ENCODE data around the gene CD109.

CD109 gene

GRCh38 chr6:73656531-73657145 is 39.4 kb upstream of the CD109 start:
- TF ChIP-seq CTCF (IDR thresholded peaks at IDR 0.05; ENCODE audit: borderline replicate concordance, insufficient read depth, low read depth, low read length), result no peak
- H3K4me3 ChIP-seq (ENCODE audit: low read depth, low read length), result no peak overlapping the region

- H3K4me3 ChIP-seq (ENCODE audit: low read depth, low read length), result no peak overlapping the region
- no peak for TF ChIP-seq CTCF (IDR thresholded peaks at IDR 0.05; ENCODE audit: borderline replicate concordance, insufficient read depth, low read depth, low read length)
These were observed 38.8 kb upstream of the CD109 start for GRCh38 chr6:73657201-73657600.

GRCh38 chr6:73664701-73665100 is 31.3 kb upstream of the CD109 start:
- no peak overlapping the region for H3K4me3 ChIP-seq (ENCODE audit: low read depth, low read length)
- TF ChIP-seq CTCF (IDR thresholded peaks at IDR 0.05; ENCODE audit: borderline replicate concordance, insufficient read depth, low read depth, low read length), result no peak

- H3K4me3 ChIP-seq (ENCODE audit: low read depth, low read length), result no peak overlapping the region
- TF ChIP-seq CTCF (IDR thresholded peaks at IDR 0.05; ENCODE audit: borderline replicate concordance, insufficient read depth, low read depth, low read length), result no peak
These were observed 30.2 kb upstream of the CD109 start for GRCh38 chr6:73665686-73666319.

- no peak for TF ChIP-seq CTCF (IDR thresholded peaks at IDR 0.05; ENCODE audit: borderline replicate concordance, insufficient read depth, low read depth, low read length)
- H3K4me3 ChIP-seq (ENCODE audit: low read depth, low read length), result no peak overlapping the region
These were observed 29.6 kb upstream of the CD109 start for GRCh38 chr6:73666393-73666792.

- no peak overlapping the region for H3K4me3 ChIP-seq (ENCODE audit: low read depth, low read length)
- no peak for TF ChIP-seq CTCF (IDR thresholded peaks at IDR 0.05; ENCODE audit: borderline replicate concordance, insufficient read depth, low read depth, low read length)
These were observed 28.2 kb upstream of the CD109 start for GRCh38 chr6:73667798-73668197.

GRCh38 chr6:73669005-73669404 is 27.0 kb upstream of the CD109 start:
- no peak for TF ChIP-seq CTCF (IDR thresholded peaks at IDR 0.05; ENCODE audit: borderline replicate concordance, insufficient read depth, low read depth, low read length)
- no peak overlapping the region for H3K4me3 ChIP-seq (ENCODE audit: low read depth, low read length)

Data from GM12875 (cell line).